HFFc6 (cell line): Measurements from ENCODE around the gene F8A1. TPM values are rescaled to one million over a fixed set of nuclear protein-coding genes. Genes with fewer than 3 reads are reported as not detected.
A peak's percentile ranks its signal among the peaks of the same experiment; 100 is the strongest.
"Not testable (repeated sequence)": the region's sequence is repeated elsewhere in the genome, so short reads cannot be mapped to it uniquely, and the experiment has no call there.

Experiments
- DNase-seq: peaks from one replicate; pipeline ENCODE4 v3.0.0-alpha.2; 2018
- H3K27ac Mint-ChIP-seq: 2 replicates; pipeline ENCODE4 v1.8.0; 2020; ENCODE audit warnings: mild to moderate bottlenecking, mixed read lengths
- H3K27me3 Mint-ChIP-seq: 2 replicates; pipeline ENCODE4 v1.8.0; 2021; ENCODE audit warnings: mild to moderate bottlenecking, moderate library complexity, mixed read lengths; ENCODE audit not compliant: insufficient read depth
- H3K36me3 Mint-ChIP-seq: 2 replicates; pipeline ENCODE4 v1.8.0; 2021; ENCODE audit warnings: low read depth, mixed read lengths
- H3K4me1 Mint-ChIP-seq: 2 replicates; pipeline ENCODE4 v1.8.0; 2020; ENCODE audit warnings: low read depth, mixed read lengths
- H3K4me3 Mint-ChIP-seq: 2 replicates; pipeline ENCODE4 v1.8.0; 2020; ENCODE audit warnings: mild to moderate bottlenecking, moderate library complexity, mixed read lengths
- H3K9me3 Mint-ChIP-seq: 2 replicates; pipeline ENCODE4 v1.8.0; 2020; ENCODE audit warnings: mild to moderate bottlenecking, mixed read lengths
- microRNA-seq: library from miRNA; unstranded; fragments of <30 nt; microRNA quantifications from one replicate; pipeline ENCODE4, GENCODE V29; 2019
- total RNA-seq, 6 experiments: library from RNA; stranded (reverse); fragmentation: NEBNext Ultra II Directional; extraction: Animal tissue kit (Norgen Biotek cat#: 25700); gene quantifications; 2 replicates in 1 of 6; 3 replicates in 5 of 6; pipeline ENCODE4 v1.2.3, GENCODE V29; 2021
- TF ChIP-seq, protein P1 (sequence below): fragments of 200-600 bp; sonication (generic); IDR thresholded peaks from 2 replicates; pipeline ENCODE4 v1.5.0; 2021; ENCODE audit warnings: antibody characterized with exemption, mild to moderate bottlenecking

The F8A1 gene
- total RNA-seq, 6 experiments from 2014 or later: 4.8 to 8.4 (median 6.6) TPM

DNA sequence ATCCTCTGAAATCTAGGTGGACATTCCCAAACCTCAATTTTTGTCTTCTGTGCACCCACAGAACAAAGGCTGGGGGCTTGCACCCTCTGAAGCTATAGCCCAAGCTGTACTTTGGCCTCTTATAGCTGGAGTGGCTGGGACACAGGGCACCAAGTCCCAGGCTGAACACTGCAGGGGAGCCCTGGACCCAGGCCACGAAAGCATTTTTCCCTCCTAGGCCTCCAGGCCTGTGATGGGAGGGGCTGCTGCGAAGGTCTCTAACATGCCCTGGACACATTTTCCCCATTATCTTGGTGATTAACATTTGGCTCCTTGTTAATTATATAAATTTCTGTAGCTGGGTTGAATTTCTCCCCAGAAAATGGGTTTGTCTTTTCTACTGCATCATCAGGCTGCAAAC is 27.9 kb downstream of the F8A1 start:
- TF ChIP-seq, protein P1, sequence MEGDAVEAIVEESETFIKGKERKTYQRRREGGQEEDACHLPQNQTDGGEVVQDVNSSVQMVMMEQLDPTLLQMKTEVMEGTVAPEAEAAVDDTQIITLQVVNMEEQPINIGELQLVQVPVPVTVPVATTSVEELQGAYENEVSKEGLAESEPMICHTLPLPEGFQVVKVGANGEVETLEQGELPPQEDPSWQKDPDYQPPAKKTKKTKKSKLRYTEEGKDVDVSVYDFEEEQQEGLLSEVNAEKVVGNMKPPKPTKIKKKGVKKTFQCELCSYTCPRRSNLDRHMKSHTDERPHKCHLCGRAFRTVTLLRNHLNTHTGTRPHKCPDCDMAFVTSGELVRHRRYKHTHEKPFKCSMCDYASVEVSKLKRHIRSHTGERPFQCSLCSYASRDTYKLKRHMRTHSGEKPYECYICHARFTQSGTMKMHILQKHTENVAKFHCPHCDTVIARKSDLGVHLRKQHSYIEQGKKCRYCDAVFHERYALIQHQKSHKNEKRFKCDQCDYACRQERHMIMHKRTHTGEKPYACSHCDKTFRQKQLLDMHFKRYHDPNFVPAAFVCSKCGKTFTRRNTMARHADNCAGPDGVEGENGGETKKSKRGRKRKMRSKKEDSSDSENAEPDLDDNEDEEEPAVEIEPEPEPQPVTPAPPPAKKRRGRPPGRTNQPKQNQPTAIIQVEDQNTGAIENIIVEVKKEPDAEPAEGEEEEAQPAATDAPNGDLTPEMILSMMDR: no peak
- Mint-ChIP-seq H3K9me3 (peaks cover 8% of the 10 kb centered on the region; the same call in 1 of the 2 replicates), H3K4me1 (peaks cover 12% of the 10 kb centered on the region; the same call in 1 of the 2 replicates)

DNA sequence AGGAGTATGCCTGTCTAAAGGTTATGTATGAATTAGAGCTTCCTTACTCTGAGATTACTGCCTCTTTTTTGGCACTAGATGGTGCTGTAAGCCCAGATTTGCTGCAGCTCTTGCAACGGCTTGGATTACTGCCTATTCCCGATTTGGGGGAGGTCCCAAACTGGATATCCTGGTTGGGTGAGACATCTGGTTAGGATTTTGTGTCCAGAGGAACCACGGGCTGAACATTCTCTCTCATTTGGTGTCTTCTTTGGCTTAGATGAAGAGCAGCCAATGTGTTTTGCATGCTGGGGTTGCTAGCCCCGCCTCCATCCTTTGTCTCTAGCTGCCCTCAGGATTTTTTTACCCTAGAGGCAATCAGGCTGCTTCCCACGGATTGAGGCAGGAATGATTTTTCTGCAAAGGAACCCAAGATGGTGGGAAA is 31.9 kb downstream of the F8A1 start:
- Mint-ChIP-seq H3K4me3 (peak overlapping the region; percentile 67), H3K4me1 (peaks cover 12% of the 10 kb centered on the region; the same call in 1 of the 2 replicates), H3K27me3 (peaks cover 2% of the 10 kb centered on the region; the same call in 1 of the 2 replicates), H3K27ac (no peak overlapping the region), H3K9me3 (no peaks in the 10 kb centered on the region), H3K36me3 (no peaks in the 10 kb centered on the region)
- peak; percentile 81 for DNase-seq
- TF ChIP-seq, protein P1: peak; percentile 75

More for the DNA sequence above, 27.9 kb downstream of the F8A1 start:
- Mint-ChIP-seq H3K27ac (no peak overlapping the region), H3K36me3 (no peaks in the 10 kb centered on the region), H3K4me3 (no peak overlapping the region), H3K27me3 (no peaks in the 10 kb centered on the region; the same call in none of the 2 replicates)
- DNase-seq: no peak

DNA sequence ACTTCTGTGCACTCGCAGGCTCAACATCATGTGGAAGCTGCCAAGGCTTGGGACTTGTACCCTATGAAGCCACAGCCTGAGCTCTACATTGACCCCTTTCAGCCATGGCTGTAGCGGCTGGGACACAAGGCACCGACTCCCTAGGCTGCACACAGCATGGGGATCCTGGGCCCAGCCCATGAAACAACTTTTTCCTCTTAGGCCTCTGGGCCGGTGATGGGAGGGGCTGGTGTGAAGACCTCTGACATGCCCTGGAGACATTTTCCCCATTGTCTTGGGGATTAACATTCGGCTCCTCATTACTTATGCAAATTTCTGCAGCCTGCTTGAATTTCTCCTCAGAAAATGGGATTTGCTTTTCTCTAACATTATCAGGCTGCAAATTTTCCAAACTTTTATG is 38.6 kb downstream of the F8A1 start:
- H3K9me3 Mint-ChIP-seq, H3K27ac Mint-ChIP-seq, H3K27me3 Mint-ChIP-seq, H3K4me3 Mint-ChIP-seq, DNase-seq, H3K36me3 Mint-ChIP-seq, H3K4me1 Mint-ChIP-seq: not testable (repeated sequence)

Small RNAs within 50 kb of the gene (microRNA-seq; reads per million reads assigned to microRNA genes)
- gene MIR1184-1: not detected

Other genes with a start within 250 kb of the F8A1 start
- not detected for gene CTAG2, start 232.8 kb upstream of the F8A1 start, total RNA-seq
- under 1 TPM; 0.05 to 0.50 (median 0.16) TPM for gene GAB3, start 135.3 kb upstream of the F8A1 start, total RNA-seq
- 10 to 100 TPM; 44.6 to 55.5 (median 51.1) TPM for gene DKC1, start 123.5 kb upstream of the F8A1 start, total RNA-seq
- 10 to 100 TPM; 17.0 to 22.7 (median 20.5) TPM for gene MPP1, start 80.9 kb upstream of the F8A1 start, total RNA-seq
- not detected for gene SMIM9, start 51.7 kb upstream of the F8A1 start, total RNA-seq
- gene F8, start 136.4 kb downstream of the F8A1 start, total RNA-seq: 1 to 10 TPM; 1.0 to 1.6 (median 1.4) TPM
- gene FUNDC2, start 140.5 kb downstream of the F8A1 start, total RNA-seq: 10 to 100 TPM; 50.8 to 55.7 (median 53.3) TPM
- 1 to 10 TPM; 4.6 to 7.4 (median 6.3) TPM for gene CMC4, start 184.8 kb downstream of the F8A1 start, total RNA-seq
- gene MTCP1, start 184.8 kb downstream of the F8A1 start, total RNA-seq: 10 to 100 TPM; 12.4 to 15.8 (median 14.3) TPM
- 10 to 100 TPM; 24.5 to 27.8 (median 26.0) TPM for gene BRCC3, start 185.2 kb downstream of the F8A1 start, total RNA-seq